BE2C (cell line): Measurements from ENCODE around the gene SLC7A8.

ENCODE experiments used
- DNase-seq: peaks from one replicate; pipeline ENCODE4 v3.0.0-alpha.2; 2020
- H3K27me3 ChIP-seq: fragments of 250-450 bp; sonication (Bioruptor Pico); 2 replicates; pipeline ENCODE4 v1.5.1; 2020; ENCODE audit warnings: mild to moderate bottlenecking
- H3K36me3 ChIP-seq: fragments of 250-450 bp; sonication (Bioruptor Pico); 2 replicates; pipeline ENCODE4 v1.5.1; 2020; ENCODE audit warnings: mild to moderate bottlenecking
- H3K4me1 ChIP-seq: fragments of 250-450 bp; sonication (Bioruptor Pico); 2 replicates; pipeline ENCODE4 v1.5.1; 2020
- H3K4me3 ChIP-seq: 2 replicates; pipeline ENCODE4 v1.5.1; 2011; ENCODE audit warnings: low read depth, low read length
- H3K9me3 ChIP-seq: fragments of 250-450 bp; sonication (Bioruptor Pico); 2 replicates; pipeline ENCODE4 v1.5.1; 2020
- CTCF ChIP-seq: IDR thresholded peaks from 2 replicates; pipeline ENCODE4 v1.5.1; 2012; ENCODE audit warnings: mild to moderate bottlenecking, low read depth, low read length

The SLC7A8 gene

GRCh38 chr14:23154964-23155587 lies 28.4 kb downstream of the SLC7A8 start:
- DNase-seq: no peak
- Histone ChIP-seq H3K9me3 (no peaks in the 10 kb centered on the region), H3K27me3 (no peaks in the 10 kb centered on the region), H3K4me3 (no peak overlapping the region), H3K4me1 (no peaks in the 10 kb centered on the region; the same call in 1 of the 2 replicates), H3K36me3 (no peaks in the 10 kb centered on the region)
- no peak for TF ChIP-seq CTCF

DNA sequence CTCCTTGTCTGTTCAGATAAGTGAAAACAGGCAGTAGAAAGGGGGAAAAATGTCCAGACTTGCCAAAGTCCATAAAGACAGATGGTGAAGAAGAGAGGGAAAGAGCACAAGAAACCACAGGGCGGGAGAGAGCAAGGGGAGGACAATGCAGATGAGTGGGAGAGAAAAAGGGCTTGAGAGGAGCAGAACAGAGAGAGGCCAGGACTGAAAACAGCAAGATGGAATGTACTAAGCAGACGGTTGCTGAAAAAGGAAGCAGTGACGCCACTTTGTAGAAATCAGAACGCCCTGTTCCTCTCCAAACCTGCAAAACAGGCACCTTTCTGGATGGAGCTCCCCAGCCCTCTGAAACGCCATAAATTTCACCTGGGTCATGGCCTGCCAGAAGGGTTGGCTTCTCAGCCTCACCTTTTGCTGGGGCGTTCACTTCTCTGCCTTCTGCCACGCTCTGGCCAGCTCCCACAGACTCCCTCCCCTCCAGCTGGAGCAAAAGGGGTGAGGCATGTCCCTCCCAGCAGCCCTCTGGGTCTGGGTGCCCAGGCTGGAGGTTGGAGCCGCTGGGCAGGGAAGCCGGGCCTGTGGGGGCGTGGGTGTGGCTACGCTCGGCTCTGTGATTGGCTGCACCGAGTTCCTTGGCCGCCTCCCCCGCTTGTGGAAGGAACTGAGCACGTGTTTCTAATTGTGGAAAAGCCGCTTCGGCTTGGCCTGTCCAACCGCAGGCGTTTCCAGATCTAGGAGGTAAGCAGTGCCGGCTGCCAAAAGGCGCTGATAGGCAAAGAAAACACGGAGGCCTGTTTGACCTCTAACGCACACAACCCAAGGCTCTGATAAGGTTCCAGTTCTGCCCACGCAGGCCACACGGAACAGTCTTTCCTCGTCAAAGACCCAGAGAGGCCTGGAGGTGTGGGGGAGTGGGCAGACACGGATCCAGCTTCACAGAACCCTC lies 29.3 kb downstream of the SLC7A8 start:
- Histone ChIP-seq H3K36me3 (no peaks in the 10 kb centered on the region), H3K27me3 (no peaks in the 10 kb centered on the region), H3K9me3 (no peaks in the 10 kb centered on the region), H3K4me3 (no peak overlapping the region), H3K4me1 (no peaks in the 10 kb centered on the region; the same call in 1 of the 2 replicates)
- peak; percentile 34 for DNase-seq
- TF ChIP-seq CTCF: no peak

- H3K27me3 ChIP-seq: no peaks in the 10 kb centered on the region
- no peak overlapping the region for H3K4me3 ChIP-seq
- TF ChIP-seq CTCF: no peak
- no peaks in the 10 kb centered on the region for H3K9me3 ChIP-seq
- no peaks in the 10 kb centered on the region; the same call in 1 of the 2 replicates for H3K4me1 ChIP-seq
- H3K36me3 ChIP-seq: no peaks in the 10 kb centered on the region
- no peak for DNase-seq
Measured at GRCh38 chr14:23151342-23151741, 32.1 kb downstream of the SLC7A8 start.

DNA sequence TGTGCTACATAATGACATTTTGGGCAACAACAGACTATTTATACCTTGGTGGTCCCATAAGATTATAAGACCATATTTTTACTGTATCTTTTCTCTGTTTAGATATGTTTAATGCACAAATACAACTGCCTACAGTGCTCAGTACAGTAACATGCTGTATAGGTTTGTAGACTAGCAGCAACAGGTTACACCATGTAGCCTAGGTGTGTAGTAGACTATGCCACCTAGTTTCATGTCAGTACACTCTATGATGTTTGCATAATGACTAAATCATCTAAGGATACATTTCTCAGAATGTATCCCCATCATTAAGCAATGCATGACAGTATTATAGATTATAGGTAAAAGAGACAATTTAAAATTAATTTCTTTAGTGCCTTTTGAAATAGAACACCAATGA lies 33.7 kb downstream of the SLC7A8 start:
- no peak for DNase-seq
- H3K36me3 ChIP-seq: no peaks in the 10 kb centered on the region
- TF ChIP-seq CTCF: no peak
- no peaks in the 10 kb centered on the region; the same call in 1 of the 2 replicates for H3K27me3 ChIP-seq
- no peaks in the 10 kb centered on the region for H3K9me3 ChIP-seq
- no peaks in the 10 kb centered on the region; the same call in 1 of the 2 replicates for H3K4me1 ChIP-seq
- no peak overlapping the region for H3K4me3 ChIP-seq

DNA sequence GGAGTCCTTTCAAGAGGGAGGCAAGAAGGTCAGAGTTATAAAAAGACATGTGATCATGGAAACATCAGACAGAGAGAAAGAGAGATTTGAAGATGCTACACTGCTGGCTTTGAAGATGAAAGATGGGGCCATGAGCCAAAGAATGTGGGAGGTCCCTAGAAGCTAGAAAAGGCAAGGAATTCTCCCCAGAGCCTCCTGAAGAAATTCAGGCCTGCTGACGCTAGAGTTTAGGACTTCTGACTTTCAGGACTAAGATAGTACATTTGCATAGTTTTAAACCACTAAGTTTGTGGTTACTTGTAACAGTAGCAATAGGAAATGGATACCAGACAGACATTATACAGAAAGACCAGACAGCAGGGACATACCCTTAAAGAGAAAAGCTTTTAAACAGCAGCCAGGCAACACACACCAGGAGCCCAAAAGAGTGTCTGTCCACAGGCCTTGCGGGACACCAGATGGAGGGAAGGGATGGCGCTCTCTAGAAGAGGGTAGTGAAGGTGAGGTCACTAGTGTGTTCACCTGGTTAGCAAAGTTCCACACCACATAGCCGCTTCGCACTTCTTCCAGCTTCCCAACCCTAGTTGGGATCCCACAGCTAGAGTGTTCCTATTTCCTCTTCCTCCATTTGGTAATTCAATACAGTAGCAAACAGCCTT lies 34.7 kb downstream of the SLC7A8 start:
- TF ChIP-seq CTCF: no peak
- no peak for DNase-seq

More for the DNA sequence above, 34.7 kb downstream of the SLC7A8 start:
- H3K27me3 ChIP-seq: no peaks in the 10 kb centered on the region; the same call in 1 of the 2 replicates
- H3K36me3 ChIP-seq: no peaks in the 10 kb centered on the region
- no peaks in the 10 kb centered on the region for H3K4me1 ChIP-seq
- no peak overlapping the region for H3K4me3 ChIP-seq
- no peaks in the 10 kb centered on the region for H3K9me3 ChIP-seq
